Measurements from ENCODE around the gene NPFFR2.
"Not testable (repeated sequence)": the region's sequence is repeated elsewhere in the genome, so short reads cannot be mapped to it uniquely, and the experiment has no call there.

Gene NPFFR2

GRCh38 chr4:72112514-72113156 is 80.8 kb downstream of the NPFFR2 start:
- no peak for DNase-seq

GRCh38 chr4:72118017-72118416 is 86.2 kb downstream of the NPFFR2 start:
- DNase-seq, result no peak

GRCh38 chr4:72119946-72120345 is 88.1 kb downstream of the NPFFR2 start:
- DNase-seq, result no peak

GRCh38 chr4:72128741-72129140 is 96.9 kb downstream of the NPFFR2 start:
- DNase-seq, result no peak

GRCh38 chr4:72136429-72136828 is 104.6 kb downstream of the NPFFR2 start:
- no peak for DNase-seq

GRCh38 chr4:72139997-72140396 is 108.2 kb downstream of the NPFFR2 start:
- DNase-seq, result not testable (repeated sequence)

- DNase-seq, result no peak
Observed at GRCh38 chr4:72144241-72144640, 112.4 kb downstream of the NPFFR2 start.

- no peak for DNase-seq
Observed at GRCh38 chr4:72152731-72153130, 120.9 kb downstream of the NPFFR2 start.

GRCh38 chr4:72153634-72154033 is 121.8 kb downstream of the NPFFR2 start:
- not testable (repeated sequence) for DNase-seq

GRCh38 chr4:72169285-72169684 is 137.5 kb downstream of the NPFFR2 start:
- DNase-seq, result not testable (repeated sequence)

- DNase-seq, result no peak
Observed at GRCh38 chr4:72169861-72170260, 138.1 kb downstream of the NPFFR2 start.

GRCh38 chr4:72171761-72172160 is 140.0 kb downstream of the NPFFR2 start:
- no peak for DNase-seq

- DNase-seq, result no peak
Observed at GRCh38 chr4:72179342-72179741, 147.5 kb downstream of the NPFFR2 start.

GRCh38 chr4:72186714-72187113 is 154.9 kb downstream of the NPFFR2 start:
- no peak for DNase-seq

GRCh38 chr4:72194046-72194445 is 162.2 kb downstream of the NPFFR2 start:
- DNase-seq, result no peak

GRCh38 chr4:72194453-72194852 is 162.7 kb downstream of the NPFFR2 start:
- DNase-seq, result no peak

Data from GDM1 (cell line).